Cardiac muscle cell (in vitro differentiated cells and primary cell): ENCODE data around the gene ADPRS. TPM values are rescaled to one million over a fixed set of nuclear protein-coding genes. Genes with fewer than 3 reads are reported as not detected.
A peak's percentile ranks its signal among the peaks of the same experiment; 100 is the strongest.

Experiments
- DNase-seq, 2 donors: peaks; one replicate each; pipeline versions ENCODE4 v3.0.0 to v3.0.0-alpha.2; 2010 to 2017; ENCODE audit warnings: low read depth in 1 of 2, low spot score in 1 of 2
- H3K27ac ChIP-seq: fragments of 200-600 bp; sonication (generic); 2 replicates; pipeline ENCODE4 v1.5.1; 2016
- H3K27me3 ChIP-seq: fragments of 200-600 bp; sonication (generic); 2 replicates; pipeline ENCODE4 v1.6.0; 2016; ENCODE audit warnings: control low read depth
- H3K36me3 ChIP-seq: fragments of 200-600 bp; sonication (generic); 2 replicates; pipeline ENCODE4 v1.5.1; 2016; ENCODE audit warnings: control low read depth
- H3K4me1 ChIP-seq: fragments of 200-600 bp; sonication (generic); 2 replicates; pipeline ENCODE4 v1.8.1; 2017; ENCODE audit warnings: low read depth, mild to moderate bottlenecking, mixed run types
- H3K4me3 ChIP-seq: fragments of 200-600 bp; sonication (generic); 2 replicates; pipeline ENCODE4 v1.5.1; 2016; ENCODE audit warnings: mild to moderate bottlenecking
- H3K9me3 ChIP-seq: fragments of 200-600 bp; sonication (generic); 2 replicates; pipeline ENCODE4 v1.5.1; 2017; ENCODE audit warnings: low read depth, mild to moderate bottlenecking, control low read depth
- CTCF ChIP-seq: IDR thresholded peaks from 2 replicates; pipeline ENCODE4 v1.5.1; 2012; ENCODE audit warnings: low read depth, mild to moderate bottlenecking, low read length
- polyA plus RNA-seq: library from polyadenylated mRNA; unstranded; fragments of >200 nt; fragmentation: Nextera tagmentation; extraction: Ambion mirVana; gene quantifications from 2 replicates; pipeline ENCODE4 v1.2.1, GENCODE V29; 2016
- total RNA-seq: library from RNA; depleted of rRNA; stranded (reverse); fragments of >200 nt; gene quantifications from 2 replicates; pipeline ENCODE4 v1.2.3, GENCODE V29; 2016

Gene ADPRS
- total and polyA plus RNA-seq, 2 experiments from 2014 or later, result 59.7 to 68.4 TPM

GRCh38 chr1:36125129-36125991 is 36.7 kb downstream of the ADPRS start, which contains the start of gene COL8A2:
Gene COL8A2 (minus strand): TSS chr1:36125222. CDS start chr1:36100242, 24,980 bp downstream.
- Histone ChIP-seq H3K27me3 (peaks cover 49% of the 10 kb centered on the region), H3K4me1 (no peaks in the 10 kb centered on the region), H3K27ac (no peak within 1 kb of the TSS), H3K36me3 (no peaks in the 10 kb centered on the region), H3K4me3 (peak within 1 kb of the TSS; percentile 10), H3K9me3 (no peaks in the 10 kb centered on the region)
- DNase-seq, result peak; percentile 15 to 35
- TF ChIP-seq CTCF, result no peak

GRCh38 chr1:36126005-36126716 is 37.5 kb downstream of the ADPRS start:
- no peak for TF ChIP-seq CTCF
- Histone ChIP-seq H3K4me3 (no peak overlapping the region), H3K27me3 (peaks cover 49% of the 10 kb centered on the region), H3K36me3 (no peaks in the 10 kb centered on the region), H3K4me1 (no peaks in the 10 kb centered on the region), H3K27ac (no peak overlapping the region), H3K9me3 (no peaks in the 10 kb centered on the region)
- no peak for DNase-seq

GRCh38 chr1:36126797-36127500 is 38.3 kb downstream of the ADPRS start:
- DNase-seq, result no peak
- H3K4me3 ChIP-seq, result no peak overlapping the region
- H3K4me1 ChIP-seq, result no peaks in the 10 kb centered on the region
- TF ChIP-seq CTCF, result no peak
- H3K27me3 ChIP-seq, result peaks cover 46% of the 10 kb centered on the region
- no peak overlapping the region for H3K27ac ChIP-seq
- no peaks in the 10 kb centered on the region for H3K9me3 ChIP-seq
- no peaks in the 10 kb centered on the region for H3K36me3 ChIP-seq

DNA sequence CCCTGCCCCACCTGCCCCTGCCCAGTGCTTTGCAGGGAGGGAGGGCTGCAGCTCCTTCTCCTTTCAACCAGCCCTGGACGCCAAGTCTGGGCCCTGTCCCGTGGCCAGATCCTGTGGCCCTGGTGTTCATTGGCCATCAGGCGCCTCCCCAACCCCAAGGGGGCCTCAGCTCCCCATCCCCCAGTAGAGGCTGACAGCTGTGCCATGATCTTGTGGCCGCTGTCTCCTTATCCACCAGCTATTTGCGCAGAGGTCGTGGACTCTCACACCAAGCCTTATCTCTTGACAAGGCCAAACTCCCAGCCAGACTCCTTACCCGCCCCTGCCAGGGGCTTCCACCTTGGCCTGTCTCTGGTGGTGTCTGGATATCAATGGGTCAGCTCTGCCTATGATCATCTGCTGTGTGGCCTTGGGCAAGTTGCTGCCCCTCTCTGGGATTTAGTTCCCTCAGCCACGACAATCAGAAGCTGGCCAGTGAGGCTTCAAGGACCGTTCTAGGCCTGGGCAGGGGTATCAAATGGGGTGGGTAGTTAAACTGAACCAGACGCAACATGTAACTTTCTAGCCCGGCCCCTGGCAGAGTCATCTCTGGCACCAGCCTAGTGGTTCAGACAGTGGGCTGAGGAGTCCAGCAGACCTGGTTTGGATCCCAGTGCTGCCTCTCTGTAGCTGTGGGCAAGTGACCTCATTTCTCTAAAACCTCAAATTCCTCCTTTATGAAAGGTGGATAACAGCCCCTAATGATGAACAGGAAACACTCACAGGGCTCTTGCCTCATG is 39.6 kb downstream of the ADPRS start:
- H3K9me3 ChIP-seq, result no peaks in the 10 kb centered on the region
- no peak overlapping the region for H3K4me3 ChIP-seq
- peak in 1 of 2 donors; percentile 53 for DNase-seq
- H3K36me3 ChIP-seq, result no peaks in the 10 kb centered on the region
- TF ChIP-seq CTCF, result no peak
- H3K27me3 ChIP-seq, result peaks cover 32% of the 10 kb centered on the region
- H3K27ac ChIP-seq, result no peak overlapping the region
- H3K4me1 ChIP-seq, result no peaks in the 10 kb centered on the region

- no peak overlapping the region for H3K27ac ChIP-seq
These were observed 40.2 kb downstream of the ADPRS start for GRCh38 chr1:36128905-36129206.

More at GRCh38 chr1:36128905-36129206, 40.2 kb downstream of the ADPRS start:
- no peak for TF ChIP-seq CTCF
- H3K36me3 ChIP-seq, result no peaks in the 10 kb centered on the region
- H3K9me3 ChIP-seq, result no peaks in the 10 kb centered on the region
- no peak overlapping the region for H3K4me3 ChIP-seq
- peaks cover 27% of the 10 kb centered on the region for H3K27me3 ChIP-seq
- DNase-seq, result no peak
- H3K4me1 ChIP-seq, result no peaks in the 10 kb centered on the region
